ENCODE measurements around the gene UBE2E2.

- TF ChIP-seq ZNF362 (tag by site-specific recombination; IDR thresholded peaks at IDR 0.05) (no peak), ATF2 (tag by site-specific recombination; IDR thresholded peaks at IDR 0.05; ENCODE audit: low read depth) (no peak), ZNF274 (IDR thresholded peaks at IDR 0.05; ENCODE audit: low read length) (no peak), ZNF274 (tag by site-specific recombination; IDR thresholded peaks at IDR 0.05; ENCODE audit: borderline replicate concordance) (no peak), ZNF768 (tag by site-specific recombination; IDR thresholded peaks at IDR 0.05) (no peak), HOXA7 (CRISPR knock-in tag; IDR thresholded peaks at IDR 0.05; ENCODE audit: borderline replicate concordance) (no peak), PBX3 (CRISPR knock-in tag; IDR thresholded peaks at IDR 0.05) (no peak), ZNF596 (tag by site-specific recombination; IDR thresholded peaks at IDR 0.05) (no peak), ZNF449 (tag by site-specific recombination; IDR thresholded peaks at IDR 0.05) (no peak), ZFP37 (tag by site-specific recombination; IDR thresholded peaks at IDR 0.05) (no peak), SETDB1 (IDR thresholded peaks at IDR 0.05; ENCODE audit: insufficient read length, low read length) (no peak), ZNF843 (tag by site-specific recombination; IDR thresholded peaks at IDR 0.05) (no peak), ZNF248 (tag by site-specific recombination; IDR thresholded peaks at IDR 0.05) (no peak)
- TF ChIP-seq, protein P1, sequence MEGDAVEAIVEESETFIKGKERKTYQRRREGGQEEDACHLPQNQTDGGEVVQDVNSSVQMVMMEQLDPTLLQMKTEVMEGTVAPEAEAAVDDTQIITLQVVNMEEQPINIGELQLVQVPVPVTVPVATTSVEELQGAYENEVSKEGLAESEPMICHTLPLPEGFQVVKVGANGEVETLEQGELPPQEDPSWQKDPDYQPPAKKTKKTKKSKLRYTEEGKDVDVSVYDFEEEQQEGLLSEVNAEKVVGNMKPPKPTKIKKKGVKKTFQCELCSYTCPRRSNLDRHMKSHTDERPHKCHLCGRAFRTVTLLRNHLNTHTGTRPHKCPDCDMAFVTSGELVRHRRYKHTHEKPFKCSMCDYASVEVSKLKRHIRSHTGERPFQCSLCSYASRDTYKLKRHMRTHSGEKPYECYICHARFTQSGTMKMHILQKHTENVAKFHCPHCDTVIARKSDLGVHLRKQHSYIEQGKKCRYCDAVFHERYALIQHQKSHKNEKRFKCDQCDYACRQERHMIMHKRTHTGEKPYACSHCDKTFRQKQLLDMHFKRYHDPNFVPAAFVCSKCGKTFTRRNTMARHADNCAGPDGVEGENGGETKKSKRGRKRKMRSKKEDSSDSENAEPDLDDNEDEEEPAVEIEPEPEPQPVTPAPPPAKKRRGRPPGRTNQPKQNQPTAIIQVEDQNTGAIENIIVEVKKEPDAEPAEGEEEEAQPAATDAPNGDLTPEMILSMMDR (tag by site-specific recombination; IDR thresholded peaks at IDR 0.05), result no peak
- TF ChIP-seq, protein P2, sequence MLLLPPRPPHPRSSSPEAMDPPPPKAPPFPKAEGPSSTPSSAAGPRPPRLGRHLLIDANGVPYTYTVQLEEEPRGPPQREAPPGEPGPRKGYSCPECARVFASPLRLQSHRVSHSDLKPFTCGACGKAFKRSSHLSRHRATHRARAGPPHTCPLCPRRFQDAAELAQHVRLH (tag by site-specific recombination; IDR thresholded peaks at IDR 0.05), result no peak
Observed at GRCh38 chr3:23431764-23432163, 228.6 kb downstream of the UBE2E2 start.

Data from HEK293 (cell line).